ENCODE data around the gene SMIM38. TPM values are rescaled to one million over a fixed set of nuclear protein-coding genes. Genes with fewer than 3 reads are reported as not detected.
A peak's percentile ranks its signal among the peaks of the same experiment; 100 is the strongest.

The SMIM38 gene
- total and polyA plus RNA-seq, 2 experiments from 2014 or later: 0.38 TPM; not detected in 1

- TF ChIP-seq EZH2phosphoT487 (IDR thresholded peaks at IDR 0.05; ENCODE audit: unreplicated experiment) (no peak), EZH2 (IDR thresholded peaks at IDR 0.05; ENCODE audit: low read depth, unreplicated experiment) (no peak), ZNF331 (CRISPR knock-in tag; IDR thresholded peaks at IDR 0.05; ENCODE audit: low read depth) (no peak), ZNF114 (CRISPR knock-in tag; IDR thresholded peaks at IDR 0.05) (no peak)
Observed at GRCh38 chr11:69152733-69153421, 2.9 kb upstream of the SMIM38 start (continued).

GRCh38 chr11:69153661-69154060 is 2.1 kb upstream of the SMIM38 start:
- Histone ChIP-seq H3K9me2 (ENCODE audit: insufficient read depth) (no peaks in the 10 kb centered on the region), H3K27ac (ENCODE audit: low read depth) (no peak overlapping the region), H3K4me1 (ENCODE audit: insufficient read depth) (peaks cover 17% of the 10 kb centered on the region), H2AFZ (peak overlapping the region; percentile 95), H3F3A (replicated peaks; ENCODE audit: low read depth) (no peaks in the 10 kb centered on the region), H3K27me3 (ENCODE audit: insufficient read depth) (no peaks in the 10 kb centered on the region), H3K79me2 (replicated peaks; ENCODE audit: insufficient read depth) (no peaks in the 10 kb centered on the region), H3K36me3 (ENCODE audit: insufficient read depth) (no peaks in the 10 kb centered on the region; the same call in 1 of the 2 replicates), H3K4me3 (no peak overlapping the region), H3K4me2 (no peak overlapping the region), H4K20me1 (replicated peaks; ENCODE audit: insufficient read depth) (no peaks in the 10 kb centered on the region)
- H3K9me3 Mint-ChIP-seq: peaks cover 10% of the 10 kb centered on the region
- peaks cover 8% of the 10 kb centered on the region for H3K36me3 Mint-ChIP-seq (ENCODE audit: low read depth)
- no peak overlapping the region for H3K4me3 Mint-ChIP-seq
- H3K4me1 Mint-ChIP-seq: peaks cover 22% of the 10 kb centered on the region
- DNase-seq (ENCODE audit: low spot score): no peak
- peaks cover 18% of the 10 kb centered on the region for H3K27me3 Mint-ChIP-seq (ENCODE audit: insufficient read depth, low read depth, poor library complexity)
- H3K27ac Mint-ChIP-seq: no peak overlapping the region
- ATAC-seq: no peak
- TF ChIP-seq, protein P1, sequence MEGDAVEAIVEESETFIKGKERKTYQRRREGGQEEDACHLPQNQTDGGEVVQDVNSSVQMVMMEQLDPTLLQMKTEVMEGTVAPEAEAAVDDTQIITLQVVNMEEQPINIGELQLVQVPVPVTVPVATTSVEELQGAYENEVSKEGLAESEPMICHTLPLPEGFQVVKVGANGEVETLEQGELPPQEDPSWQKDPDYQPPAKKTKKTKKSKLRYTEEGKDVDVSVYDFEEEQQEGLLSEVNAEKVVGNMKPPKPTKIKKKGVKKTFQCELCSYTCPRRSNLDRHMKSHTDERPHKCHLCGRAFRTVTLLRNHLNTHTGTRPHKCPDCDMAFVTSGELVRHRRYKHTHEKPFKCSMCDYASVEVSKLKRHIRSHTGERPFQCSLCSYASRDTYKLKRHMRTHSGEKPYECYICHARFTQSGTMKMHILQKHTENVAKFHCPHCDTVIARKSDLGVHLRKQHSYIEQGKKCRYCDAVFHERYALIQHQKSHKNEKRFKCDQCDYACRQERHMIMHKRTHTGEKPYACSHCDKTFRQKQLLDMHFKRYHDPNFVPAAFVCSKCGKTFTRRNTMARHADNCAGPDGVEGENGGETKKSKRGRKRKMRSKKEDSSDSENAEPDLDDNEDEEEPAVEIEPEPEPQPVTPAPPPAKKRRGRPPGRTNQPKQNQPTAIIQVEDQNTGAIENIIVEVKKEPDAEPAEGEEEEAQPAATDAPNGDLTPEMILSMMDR (conservative IDR thresholded peaks at IDR 0.05; ENCODE audit: low read depth in 2 of 2): no peak
- TF ChIP-seq EZH2 (IDR thresholded peaks at IDR 0.05; ENCODE audit: low read depth, unreplicated experiment) (no peak), EZH2phosphoT487 (IDR thresholded peaks at IDR 0.05; ENCODE audit: unreplicated experiment) (no peak), REST (IDR thresholded peaks at IDR 0.05; ENCODE audit: unreplicated experiment) (no peak), POLR2AphosphoS5 (IDR thresholded peaks at IDR 0.05; ENCODE audit: low read depth) (no peak), STAT1 (IDR thresholded peaks at IDR 0.05; ENCODE audit: unreplicated experiment) (no peak), CREB1 (CRISPR knock-in tag; IDR thresholded peaks at IDR 0.05; ENCODE audit: low read depth) (no peak), ZNF114 (CRISPR knock-in tag; IDR thresholded peaks at IDR 0.05) (no peak), NANOG (IDR thresholded peaks at IDR 0.05; ENCODE audit: borderline replicate concordance) (no peak)
- TF ChIP-seq, protein P2, sequence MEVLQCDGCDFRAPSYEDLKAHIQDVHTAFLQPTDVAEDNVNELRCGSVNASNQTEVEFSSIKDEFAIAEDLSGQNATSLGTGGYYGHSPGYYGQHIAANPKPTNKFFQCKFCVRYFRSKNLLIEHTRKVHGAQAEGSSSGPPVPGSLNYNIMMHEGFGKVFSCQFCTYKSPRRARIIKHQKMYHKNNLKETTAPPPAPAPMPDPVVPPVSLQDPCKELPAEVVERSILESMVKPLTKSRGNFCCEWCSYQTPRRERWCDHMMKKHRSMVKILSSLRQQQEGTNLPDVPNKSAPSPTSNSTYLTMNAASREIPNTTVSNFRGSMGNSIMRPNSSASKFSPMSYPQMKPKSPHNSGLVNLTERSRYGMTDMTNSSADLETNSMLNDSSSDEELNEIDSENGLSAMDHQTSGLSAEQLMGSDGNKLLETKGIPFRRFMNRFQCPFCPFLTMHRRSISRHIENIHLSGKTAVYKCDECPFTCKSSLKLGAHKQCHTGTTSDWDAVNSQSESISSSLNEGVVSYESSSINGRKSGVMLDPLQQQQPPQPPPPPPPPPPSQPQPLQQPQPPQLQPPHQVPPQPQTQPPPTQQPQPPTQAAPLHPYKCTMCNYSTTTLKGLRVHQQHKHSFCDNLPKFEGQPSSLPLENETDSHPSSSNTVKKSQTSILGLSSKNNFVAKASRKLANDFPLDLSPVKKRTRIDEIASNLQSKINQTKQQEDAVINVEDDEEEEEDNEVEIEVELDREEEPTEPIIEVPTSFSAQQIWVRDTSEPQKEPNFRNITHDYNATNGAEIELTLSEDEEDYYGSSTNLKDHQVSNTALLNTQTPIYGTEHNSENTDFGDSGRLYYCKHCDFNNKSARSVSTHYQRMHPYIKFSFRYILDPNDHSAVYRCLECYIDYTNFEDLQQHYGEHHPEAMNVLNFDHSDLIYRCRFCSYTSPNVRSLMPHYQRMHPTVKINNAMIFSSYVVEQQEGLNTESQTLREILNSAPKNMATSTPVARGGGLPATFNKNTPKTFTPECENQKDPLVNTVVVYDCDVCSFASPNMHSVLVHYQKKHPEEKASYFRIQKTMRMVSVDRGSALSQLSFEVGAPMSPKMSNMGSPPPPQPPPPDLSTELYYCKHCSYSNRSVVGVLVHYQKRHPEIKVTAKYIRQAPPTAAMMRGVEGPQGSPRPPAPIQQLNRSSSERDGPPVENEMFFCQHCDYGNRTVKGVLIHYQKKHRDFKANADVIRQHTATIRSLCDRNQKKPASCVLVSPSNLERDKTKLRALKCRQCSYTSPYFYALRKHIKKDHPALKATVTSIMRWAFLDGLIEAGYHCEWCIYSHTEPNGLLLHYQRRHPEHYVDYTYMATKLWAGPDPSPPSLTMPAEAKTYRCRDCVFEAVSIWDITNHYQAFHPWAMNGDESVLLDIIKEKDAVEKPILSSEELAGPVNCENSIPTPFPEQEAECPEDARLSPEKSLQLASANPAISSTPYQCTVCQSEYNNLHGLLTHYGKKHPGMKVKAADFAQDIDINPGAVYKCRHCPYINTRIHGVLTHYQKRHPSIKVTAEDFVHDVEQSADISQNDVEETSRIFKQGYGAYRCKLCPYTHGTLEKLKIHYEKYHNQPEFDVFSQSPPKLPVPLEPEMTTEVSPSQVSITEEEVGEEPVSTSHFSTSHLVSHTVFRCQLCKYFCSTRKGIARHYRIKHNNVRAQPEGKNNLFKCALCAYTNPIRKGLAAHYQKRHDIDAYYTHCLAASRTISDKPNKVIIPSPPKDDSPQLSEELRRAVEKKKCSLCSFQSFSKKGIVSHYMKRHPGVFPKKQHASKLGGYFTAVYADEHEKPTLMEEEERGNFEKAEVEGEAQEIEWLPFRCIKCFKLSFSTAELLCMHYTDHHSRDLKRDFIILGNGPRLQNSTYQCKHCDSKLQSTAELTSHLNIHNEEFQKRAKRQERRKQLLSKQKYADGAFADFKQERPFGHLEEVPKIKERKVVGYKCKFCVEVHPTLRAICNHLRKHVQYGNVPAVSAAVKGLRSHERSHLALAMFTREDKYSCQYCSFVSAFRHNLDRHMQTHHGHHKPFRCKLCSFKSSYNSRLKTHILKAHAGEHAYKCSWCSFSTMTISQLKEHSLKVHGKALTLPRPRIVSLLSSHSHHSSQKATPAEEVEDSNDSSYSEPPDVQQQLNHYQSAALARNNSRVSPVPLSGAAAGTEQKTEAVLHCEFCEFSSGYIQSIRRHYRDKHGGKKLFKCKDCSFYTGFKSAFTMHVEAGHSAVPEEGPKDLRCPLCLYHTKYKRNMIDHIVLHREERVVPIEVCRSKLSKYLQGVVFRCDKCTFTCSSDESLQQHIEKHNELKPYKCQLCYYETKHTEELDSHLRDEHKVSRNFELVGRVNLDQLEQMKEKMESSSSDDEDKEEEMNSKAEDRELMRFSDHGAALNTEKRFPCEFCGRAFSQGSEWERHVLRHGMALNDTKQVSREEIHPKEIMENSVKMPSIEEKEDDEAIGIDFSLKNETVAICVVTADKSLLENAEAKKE (CRISPR knock-in tag; IDR thresholded peaks at IDR 0.05): no peak
- TF ChIP-seq, protein P3, sequence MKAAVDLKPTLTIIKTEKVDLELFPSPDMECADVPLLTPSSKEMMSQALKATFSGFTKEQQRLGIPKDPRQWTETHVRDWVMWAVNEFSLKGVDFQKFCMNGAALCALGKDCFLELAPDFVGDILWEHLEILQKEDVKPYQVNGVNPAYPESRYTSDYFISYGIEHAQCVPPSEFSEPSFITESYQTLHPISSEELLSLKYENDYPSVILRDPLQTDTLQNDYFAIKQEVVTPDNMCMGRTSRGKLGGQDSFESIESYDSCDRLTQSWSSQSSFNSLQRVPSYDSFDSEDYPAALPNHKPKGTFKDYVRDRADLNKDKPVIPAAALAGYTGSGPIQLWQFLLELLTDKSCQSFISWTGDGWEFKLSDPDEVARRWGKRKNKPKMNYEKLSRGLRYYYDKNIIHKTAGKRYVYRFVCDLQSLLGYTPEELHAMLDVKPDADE (IDR thresholded peaks at IDR 0.05): no peak

All from GM23338 (cell line).